ENCODE results near the gene CLIC3.

- TF ChIP-seq EZH2phosphoT487 (IDR thresholded peaks at IDR 0.05; ENCODE audit: insufficient read depth, low read depth), result no peak
- no peak for TF ChIP-seq EZH2 (IDR thresholded peaks at IDR 0.05; ENCODE audit: insufficient read depth, poor library complexity, severe bottlenecking)
These were observed 31.4 kb downstream of the CLIC3 start for GRCh38 chr9:136964833-136965422.
